HG03060 (cell line): ENCODE data around the gene MFSD6.
A peak's percentile ranks its signal among the peaks of the same experiment; 100 is the strongest.
"Not testable (repeated sequence)": the region's sequence is repeated elsewhere in the genome, so short reads cannot be mapped to it uniquely, and the experiment has no call there.

ENCODE experiments used
- ATAC-seq: cut with Tn5 transposase; IDR thresholded peaks from one replicate; pipeline ENCODE4 v1.9.1; 2021; ENCODE audit warnings: low read depth, moderate number of reproducible peaks; ENCODE audit not compliant: unreplicated experiment

Gene MFSD6

GRCh38 chr2:190458352-190459107, 50.4 kb downstream of the MFSD6 start:
- ATAC-seq, result no peak

- no peak for ATAC-seq
Measured at GRCh38 chr2:190459881-190460280, 51.7 kb downstream of the MFSD6 start.

- no peak for ATAC-seq
Measured at GRCh38 chr2:190460487-190460886, 52.3 kb downstream of the MFSD6 start.

GRCh38 chr2:190462181-190462580, 54.0 kb downstream of the MFSD6 start:
- ATAC-seq, result no peak

GRCh38 chr2:190462611-190463010, 54.5 kb downstream of the MFSD6 start:
- no peak for ATAC-seq

- ATAC-seq, result peak; percentile 41
Measured at GRCh38 chr2:190465060-190465459, 56.9 kb downstream of the MFSD6 start.

GRCh38 chr2:190466819-190467446, 58.8 kb downstream of the MFSD6 start:
- no peak for ATAC-seq

GRCh38 chr2:190467575-190468083, 59.5 kb downstream of the MFSD6 start:
- no peak for ATAC-seq

GRCh38 chr2:190468354-190468753, 60.2 kb downstream of the MFSD6 start:
- not testable (repeated sequence) for ATAC-seq

- ATAC-seq, result peak; percentile 48
Measured at GRCh38 chr2:190468814-190469569, 60.8 kb downstream of the MFSD6 start.

GRCh38 chr2:190469771-190470170, 61.6 kb downstream of the MFSD6 start:
- no peak for ATAC-seq

GRCh38 chr2:190470256-190470826, 62.2 kb downstream of the MFSD6 start:
- ATAC-seq, result no peak

- ATAC-seq, result no peak
Measured at GRCh38 chr2:190477661-190478454, 69.7 kb downstream of the MFSD6 start.

GRCh38 chr2:190478572-190479195, 70.5 kb downstream of the MFSD6 start:
- no peak for ATAC-seq

GRCh38 chr2:190481339-190481738, 73.2 kb downstream of the MFSD6 start:
- no peak for ATAC-seq

GRCh38 chr2:190482451-190482850, 74.3 kb downstream of the MFSD6 start:
- no peak for ATAC-seq

- no peak for ATAC-seq
Measured at GRCh38 chr2:190486037-190486623, 78.0 kb downstream of the MFSD6 start.

GRCh38 chr2:190488516-190489233, 80.5 kb downstream of the MFSD6 start:
- ATAC-seq, result no peak

GRCh38 chr2:190489475-190489874, 81.3 kb downstream of the MFSD6 start:
- ATAC-seq, result no peak
